K562 (cell line): ENCODE measurements around the gene ZNF598. TPM values are rescaled to one million over a fixed set of nuclear protein-coding genes. Genes with fewer than 3 reads are reported as not detected.

ENCODE experiments used
- AFF4 ChIP-seq: sonication (generic); formaldehyde crosslinking; IDR thresholded peaks from 2 replicates; pipeline ENCODE4 v1.8.0; 2023; ENCODE audit warnings: mild to moderate bottlenecking, missing genetic modification reagents
- BHLHE40 ChIP-seq: IDR thresholded peaks from 2 replicates; pipeline ENCODE4 v1.6.1; 2011; ENCODE audit warnings: low read length, improper control_type of control experiment
- CBX5 ChIP-seq: IDR thresholded peaks from 2 replicates; pipeline ENCODE4 v1.6.1; 2014; ENCODE audit warnings: low read depth, borderline replicate concordance
- GABPB1 ChIP-seq: sonication (generic); formaldehyde crosslinking; IDR thresholded peaks from 2 replicates; pipeline ENCODE4 v1.8.0; 2022; ENCODE audit warnings: mild to moderate bottlenecking, missing genetic modification reagents
- KAT7 ChIP-seq: sonication (generic); formaldehyde crosslinking; IDR thresholded peaks from 2 replicates; pipeline ENCODE4 v1.8.0; 2022; ENCODE audit warnings: missing genetic modification reagents, mild to moderate bottlenecking, borderline replicate concordance
- PREB ChIP-seq: sonication (generic); formaldehyde crosslinking; IDR thresholded peaks from 2 replicates; pipeline ENCODE4 v1.8.1; 2023; ENCODE audit warnings: mild to moderate bottlenecking, missing genetic modification reagents
- SP1 ChIP-seq: sonication (generic); formaldehyde crosslinking; IDR thresholded peaks from 2 replicates; pipeline ENCODE4 v1.8.1; 2022; ENCODE audit warnings: mild to moderate bottlenecking, missing genetic modification reagents
- SRF ChIP-seq, 2 experiments: fragments of 250-450, 450-650 bp in 1 of 2; sonication (Bioruptor Pico) in 1 of 2; sonication (generic) in 1 of 2; formaldehyde crosslinking; IDR thresholded peaks; 2 replicates each; pipeline versions ENCODE4 v1.5.0 to v1.5.1; 2020 to 2022; ENCODE audit warnings: mild to moderate bottlenecking in 1 of 2, missing genetic modification reagents in 1 of 2
- TAF9B ChIP-seq: fragments of 450-650 bp; IDR thresholded peaks from 2 replicates; pipeline ENCODE4 v1.6.1; 2018; ENCODE audit warnings: mild to moderate bottlenecking; ENCODE audit not compliant: partially characterized antibody
- TFE3 ChIP-seq: fragments of 450-650 bp; formaldehyde crosslinking; IDR thresholded peaks from 2 replicates; pipeline ENCODE4 v1.4.0; 2020; ENCODE audit warnings: mild to moderate bottlenecking, mixed read lengths
- UBTF ChIP-seq, 2 experiments: IDR thresholded peaks; 2 replicates each; pipeline ENCODE4 v1.6.1; 2012; ENCODE audit warnings: improper control_type of control experiment in 2 of 2, low read depth in 2 of 2, low read length in 2 of 2, borderline replicate concordance in 1 of 2
- ZBTB1 ChIP-seq: sonication (generic); formaldehyde crosslinking; IDR thresholded peaks from 2 replicates; pipeline ENCODE4 v1.8.1; 2023; ENCODE audit warnings: missing genetic modification reagents, low read depth, mild to moderate bottlenecking, borderline replicate concordance
- ZFP91 ChIP-seq: sonication (generic); formaldehyde crosslinking; IDR thresholded peaks from 2 replicates; pipeline ENCODE4 v1.8.0; 2022; ENCODE audit warnings: mild to moderate bottlenecking, missing genetic modification reagents
- polyA plus RNA-seq, 8 experiments: library from polyadenylated mRNA; depleted of rRNA in 4 of 8; stranded (reverse) in 5 of 8; unstranded in 3 of 8; fragments of >200 nt; fragmentation: Nextera tagmentation in 2 of 8; fragmentation: Illumina TruSeq in 1 of 8; extraction: Ambion mirVana in 2 of 8; extraction: Trizol in 1 of 8; gene quantifications; 2 replicates each; pipeline versions ENCODE4 v1.2.1 to v1.2.3, GENCODE V29; 2011 to 2014; ENCODE audit warnings: inconsistent platforms in 1 of 8, missing spikeins in 1 of 8
- total RNA-seq, 7 experiments: library from RNA; depleted of rRNA in 6 of 7; stranded (reverse); fragments of >200 nt in 6 of 7; fragmentation: Illumina TruSeq in 2 of 7; extraction: Trizol in 2 of 7; gene quantifications; 2 replicates each; pipeline versions ENCODE4 v1.2.1 to v1.2.3, GENCODE V29; 2011 to 2021; ENCODE audit warnings: low replicate concordance in 1 of 7

Gene ZNF598
- total and polyA plus RNA-seq, 9 of the 15 experiments (the other 6 are each of a cell fraction or from before 2014, with no cell fraction given): 0.11 to 115 (median 29.6) TPM

- TF ChIP-seq ZFP91 (CRISPR knock-in tag) (no peak), SRF (CRISPR knock-in tag; IDR thresholded peaks at IDR 0.05) (peak in 1 of 2 experiments; percentile 50; a peak in 1 of 4 replicates), KAT7 (CRISPR knock-in tag) (peak; percentile 68; the same call in 1 of the 2 replicates), GABPB1 (CRISPR knock-in tag) (peak; percentile 90), BHLHE40 (no peak), AFF4 (CRISPR knock-in tag) (no peak), PREB (no peak), SP1 (CRISPR knock-in tag) (peak; percentile 62), TAF9B (peak; percentile 82), UBTF (IDR thresholded peaks at IDR 0.05; ENCODE audit: borderline replicate concordance in 1 of 2, low read depth in 2 of 2, low read length in 2 of 2) (0 out of 4 replicates have a peak, but pooled peaks of 1 of the 2 experiments have one; percentile 13), CBX5 (no peak), TFE3 (no peak), ZBTB1 (no peak)
Measured at GRCh38 chr16:2009791-2010510, at the start of gene ZNF598 (continued).
